HL-60 (cell line): ENCODE measurements around the gene FAT4.
A peak's percentile ranks its signal among the peaks of the same experiment; 100 is the strongest.

Experiments
- DNase-seq, 2 experiments: peaks; one replicate each; pipeline ENCODE4 v3.0.0-alpha.2; 2010 to 2020; ENCODE audit warnings: low read depth in 1 of 2, low spot score in 1 of 2
- H3K27ac ChIP-seq: fragments of 250-450 bp; sonication (Bioruptor Pico); replicated peaks from 2 replicates; pipeline ENCODE4 v1.5.1; 2020; ENCODE audit warnings: mild to moderate bottlenecking, moderate library complexity
- H3K27me3 ChIP-seq: fragments of 250-450 bp; sonication (Bioruptor Pico); 2 replicates; pipeline ENCODE4 v1.5.1; 2021; ENCODE audit warnings: mild to moderate bottlenecking, moderate library complexity; ENCODE audit not compliant: insufficient read depth, poor library complexity, severe bottlenecking
- H3K4me3 ChIP-seq: replicated peaks from 2 replicates; pipeline ENCODE4 v1.5.1; 2011; ENCODE audit warnings: mild to moderate bottlenecking, control low read depth, low read length; ENCODE audit not compliant: insufficient read depth
- GABPA ChIP-seq: IDR thresholded peaks from 2 replicates; pipeline ENCODE4 v1.6.1; 2012; ENCODE audit warnings: low read depth
- POLR2AphosphoS5 ChIP-seq: IDR thresholded peaks from 2 replicates; pipeline ENCODE4 v1.6.1; 2012; ENCODE audit warnings: low read depth
- REST ChIP-seq: IDR thresholded peaks from 2 replicates; pipeline ENCODE4 v1.6.1; 2012; ENCODE audit warnings: low read depth; ENCODE audit not compliant: insufficient replicate concordance
- SPI1 ChIP-seq: IDR thresholded peaks from 2 replicates; pipeline ENCODE4 v1.6.1; 2012; ENCODE audit warnings: low read depth, mild to moderate bottlenecking, borderline replicate concordance
- long read RNA-seq: library from polyadenylated mRNA; unstranded; transcript quantifications from one replicate; pipeline ENCODE4 v2.0.0, GENCODE V29; 2020
- TF ChIP-seq, protein P1 (sequence below): IDR thresholded peaks from one replicate; pipeline ENCODE4 v1.5.1; 2011; ENCODE audit warnings: low read length, control low read depth, inconsistent platforms; ENCODE audit not compliant: insufficient read depth

FAT4 gene, protein sequence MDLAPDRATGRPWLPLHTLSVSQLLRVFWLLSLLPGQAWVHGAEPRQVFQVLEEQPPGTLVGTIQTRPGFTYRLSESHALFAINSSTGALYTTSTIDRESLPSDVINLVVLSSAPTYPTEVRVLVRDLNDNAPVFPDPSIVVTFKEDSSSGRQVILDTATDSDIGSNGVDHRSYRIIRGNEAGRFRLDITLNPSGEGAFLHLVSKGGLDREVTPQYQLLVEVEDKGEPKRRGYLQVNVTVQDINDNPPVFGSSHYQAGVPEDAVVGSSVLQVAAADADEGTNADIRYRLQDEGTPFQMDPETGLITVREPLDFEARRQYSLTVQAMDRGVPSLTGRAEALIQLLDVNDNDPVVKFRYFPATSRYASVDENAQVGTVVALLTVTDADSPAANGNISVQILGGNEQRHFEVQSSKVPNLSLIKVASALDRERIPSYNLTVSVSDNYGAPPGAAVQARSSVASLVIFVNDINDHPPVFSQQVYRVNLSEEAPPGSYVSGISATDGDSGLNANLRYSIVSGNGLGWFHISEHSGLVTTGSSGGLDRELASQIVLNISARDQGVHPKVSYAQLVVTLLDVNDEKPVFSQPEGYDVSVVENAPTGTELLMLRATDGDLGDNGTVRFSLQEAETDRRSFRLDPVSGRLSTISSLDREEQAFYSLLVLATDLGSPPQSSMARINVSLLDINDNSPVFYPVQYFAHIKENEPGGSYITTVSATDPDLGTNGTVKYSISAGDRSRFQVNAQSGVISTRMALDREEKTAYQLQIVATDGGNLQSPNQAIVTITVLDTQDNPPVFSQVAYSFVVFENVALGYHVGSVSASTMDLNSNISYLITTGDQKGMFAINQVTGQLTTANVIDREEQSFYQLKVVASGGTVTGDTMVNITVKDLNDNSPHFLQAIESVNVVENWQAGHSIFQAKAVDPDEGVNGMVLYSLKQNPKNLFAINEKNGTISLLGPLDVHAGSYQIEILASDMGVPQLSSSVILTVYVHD (N-terminal part only)
- long read RNA-seq, partial matches to known transcripts = 0 of 2 reads
- long read RNA-seq, other reads (novel, unspliced or antisense) = 2 of 2 reads

DNA sequence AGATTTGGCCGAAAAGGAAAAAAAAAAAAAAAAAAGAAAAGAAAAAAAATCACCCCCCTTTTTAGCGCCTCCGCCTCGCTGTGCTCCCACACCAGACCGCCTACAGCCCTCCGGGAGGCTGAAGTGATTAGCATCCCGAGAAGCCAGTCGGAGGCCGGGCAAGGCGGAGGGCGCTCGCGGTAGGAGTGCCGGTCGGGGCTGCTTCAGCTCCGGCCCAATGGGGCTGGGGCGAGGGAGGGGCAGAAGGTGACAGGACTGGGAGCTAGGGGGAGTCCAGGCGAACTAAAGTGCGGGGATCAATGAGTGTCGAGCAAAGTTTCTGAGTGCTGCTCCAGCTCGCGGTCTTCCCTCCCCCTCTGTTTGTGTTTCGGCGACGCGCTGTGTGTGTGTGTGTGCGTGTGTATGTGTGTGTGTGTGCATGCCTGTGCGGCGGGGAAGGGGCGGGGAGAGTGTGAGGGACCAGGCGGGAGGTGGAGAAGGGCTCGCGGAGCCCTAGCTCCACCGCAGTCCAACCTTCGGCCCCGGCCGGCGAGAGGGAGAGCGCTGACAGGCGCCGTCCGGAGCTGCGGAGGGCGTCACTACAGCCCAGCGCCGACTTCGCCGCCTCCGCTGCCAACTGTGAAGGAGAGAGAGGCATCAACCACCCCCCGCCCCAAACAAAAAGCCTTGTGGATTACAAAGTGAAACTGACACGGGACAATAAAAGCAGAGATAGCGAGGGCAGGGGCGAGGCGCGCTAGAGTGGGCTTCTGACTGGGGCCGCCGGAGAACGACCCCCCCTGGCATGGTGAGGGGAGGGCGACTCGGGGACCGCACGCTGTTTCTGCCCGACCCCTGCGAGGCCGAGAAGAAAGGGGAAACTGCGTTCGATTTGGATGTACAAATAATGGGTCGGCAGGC is at the start of gene FAT4:
FAT4 (plus strand) TSS at position 280 of the 900 bp plus-strand sequence. CDS start 1,457 bp downstream, outside the sequence.
- TF ChIP-seq SPI1 (no peak), POLR2AphosphoS5 (no peak), REST (no peak), GABPA (no peak)
- TF ChIP-seq, protein P1, sequence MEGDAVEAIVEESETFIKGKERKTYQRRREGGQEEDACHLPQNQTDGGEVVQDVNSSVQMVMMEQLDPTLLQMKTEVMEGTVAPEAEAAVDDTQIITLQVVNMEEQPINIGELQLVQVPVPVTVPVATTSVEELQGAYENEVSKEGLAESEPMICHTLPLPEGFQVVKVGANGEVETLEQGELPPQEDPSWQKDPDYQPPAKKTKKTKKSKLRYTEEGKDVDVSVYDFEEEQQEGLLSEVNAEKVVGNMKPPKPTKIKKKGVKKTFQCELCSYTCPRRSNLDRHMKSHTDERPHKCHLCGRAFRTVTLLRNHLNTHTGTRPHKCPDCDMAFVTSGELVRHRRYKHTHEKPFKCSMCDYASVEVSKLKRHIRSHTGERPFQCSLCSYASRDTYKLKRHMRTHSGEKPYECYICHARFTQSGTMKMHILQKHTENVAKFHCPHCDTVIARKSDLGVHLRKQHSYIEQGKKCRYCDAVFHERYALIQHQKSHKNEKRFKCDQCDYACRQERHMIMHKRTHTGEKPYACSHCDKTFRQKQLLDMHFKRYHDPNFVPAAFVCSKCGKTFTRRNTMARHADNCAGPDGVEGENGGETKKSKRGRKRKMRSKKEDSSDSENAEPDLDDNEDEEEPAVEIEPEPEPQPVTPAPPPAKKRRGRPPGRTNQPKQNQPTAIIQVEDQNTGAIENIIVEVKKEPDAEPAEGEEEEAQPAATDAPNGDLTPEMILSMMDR = no peak
- no peak within 1 kb of the TSS for H3K27ac ChIP-seq
- DNase-seq = peak; percentile 5 to 38
- peaks cover 38% of the 10 kb centered on the region for H3K27me3 ChIP-seq
- peak within 1 kb of the TSS; percentile 53 for H3K4me3 ChIP-seq

GRCh38 chr4:125265846-125266245 is 48.9 kb upstream of the FAT4 start:
- TF ChIP-seq SPI1 = no peak
- Histone ChIP-seq H3K4me3 (no peak overlapping the region), H3K27me3 (no peaks in the 10 kb centered on the region), H3K27ac (no peak overlapping the region)
- no peak for DNase-seq

DNA sequence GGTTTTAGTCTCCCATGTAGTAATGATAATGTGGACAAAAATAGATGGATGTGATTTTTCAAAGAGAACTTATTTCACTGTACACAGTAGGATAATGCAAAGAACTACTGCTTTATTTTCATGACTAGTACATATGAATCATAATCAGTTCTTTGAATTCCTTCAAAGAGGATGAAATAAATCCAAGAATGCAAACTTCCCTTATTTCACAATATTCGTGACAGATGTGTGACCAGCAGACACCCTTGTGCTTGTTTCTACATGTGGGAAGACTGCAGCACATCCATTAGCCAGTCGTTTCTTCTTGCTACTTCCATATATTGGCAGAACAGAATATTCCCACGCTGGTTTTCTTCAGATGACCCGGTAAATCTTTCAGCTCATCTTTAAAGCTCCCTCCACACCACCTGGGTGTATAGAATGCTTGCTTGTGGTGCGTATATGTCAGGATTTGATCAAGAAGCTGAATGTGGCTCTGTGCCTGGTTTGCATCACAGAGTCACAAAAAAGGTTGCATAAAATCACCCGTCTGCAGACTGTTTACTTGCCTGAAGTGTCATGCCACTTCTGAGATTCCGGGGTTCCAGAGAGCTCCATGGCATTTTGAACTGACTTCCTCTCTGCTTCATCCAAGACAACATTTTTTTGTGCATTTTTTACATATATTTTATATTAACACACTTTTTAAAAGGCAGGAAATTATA is 47.7 kb upstream of the FAT4 start:
- no peak for TF ChIP-seq REST
- no peak for TF ChIP-seq GABPA
- TF ChIP-seq, protein P1 = no peak
- TF ChIP-seq POLR2AphosphoS5 = no peak
- TF ChIP-seq SPI1 = no peak

More for the DNA sequence above, 47.7 kb upstream of the FAT4 start:
- no peaks in the 10 kb centered on the region for H3K27me3 ChIP-seq
- no peak for DNase-seq
- no peak overlapping the region for H3K4me3 ChIP-seq
- no peak overlapping the region for H3K27ac ChIP-seq
